ENCODE measurements around the gene TUBB3.
"Not testable (repeated sequence)": the region's sequence is repeated elsewhere in the genome, so short reads cannot be mapped to it uniquely, and the experiment has no call there.

Gene TUBB3

DNA sequence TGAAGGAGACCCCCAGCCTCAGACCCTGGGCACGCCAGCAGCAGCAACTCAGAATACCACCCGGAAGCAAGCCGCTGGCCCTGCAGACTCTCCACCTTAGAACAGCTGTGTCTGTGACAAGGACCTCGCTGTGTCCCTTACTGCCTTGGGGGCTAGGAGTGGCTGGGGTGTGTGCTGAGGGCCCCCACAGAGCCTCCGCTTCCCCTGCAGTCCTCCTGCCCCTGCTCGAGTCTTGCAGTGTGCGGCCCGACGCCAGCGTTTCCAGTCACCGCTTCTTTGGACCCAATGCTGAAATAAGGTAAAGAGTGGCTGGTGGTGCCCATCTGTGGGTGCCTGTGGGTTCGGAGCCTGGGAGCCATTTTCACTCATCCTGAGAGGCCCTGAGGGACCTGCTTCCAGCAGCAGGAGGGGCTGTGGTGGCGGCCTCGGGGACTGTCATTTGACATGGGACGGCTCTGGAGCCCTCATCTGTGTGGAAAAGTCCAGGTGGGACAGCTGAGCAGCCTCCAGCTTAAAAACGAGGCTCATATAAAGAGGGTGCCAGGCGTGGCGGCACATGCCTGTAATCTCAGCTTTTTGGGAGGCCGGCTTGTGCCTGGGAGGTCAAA, 19.1 kb upstream of the TUBB3 start:
- no peak for DNase-seq

DNA sequence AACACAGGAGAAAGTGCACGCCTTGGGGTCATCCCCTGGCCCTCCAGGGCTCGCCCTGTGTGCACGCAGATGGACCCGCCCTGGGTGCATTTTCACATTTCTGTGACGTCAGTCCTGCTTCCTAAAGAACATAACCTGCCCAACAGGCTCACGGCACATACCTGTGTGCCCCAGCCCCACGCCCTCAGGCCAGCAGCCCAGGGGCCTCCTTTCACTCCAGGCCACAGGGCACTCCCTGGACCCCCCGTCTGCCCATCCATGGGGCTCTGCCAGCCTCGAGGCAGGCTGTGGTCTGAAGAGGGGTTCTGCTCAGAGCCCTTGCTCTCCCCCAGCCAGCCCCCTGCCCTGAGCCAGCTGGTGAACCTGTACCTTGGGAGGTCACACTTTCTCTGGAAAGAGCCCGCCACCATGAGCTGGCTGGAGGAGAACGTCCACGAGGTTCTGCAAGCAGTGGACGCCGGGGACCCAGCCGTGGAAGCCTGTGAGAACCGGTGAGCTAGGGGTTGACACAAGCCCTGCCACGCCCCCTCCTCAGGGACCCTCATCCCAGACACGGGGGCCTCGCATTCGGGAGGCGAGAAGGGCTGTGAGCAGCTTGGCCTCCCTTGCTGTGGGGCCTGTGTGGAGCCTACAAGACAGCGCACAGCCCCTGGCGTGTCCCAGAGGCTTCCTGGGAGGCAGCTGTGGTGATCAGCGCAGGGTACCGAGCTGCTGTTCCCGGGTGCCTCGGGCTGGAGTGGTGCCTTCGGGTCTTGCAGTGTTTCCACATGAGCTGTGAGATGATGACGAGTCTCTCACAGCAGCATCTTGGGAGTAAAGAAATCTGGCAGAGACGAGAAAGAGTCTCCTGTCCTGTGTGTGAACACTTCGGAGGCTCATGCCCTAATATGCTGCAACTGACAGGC, 18.3 kb upstream of the TUBB3 start:
- DNase-seq: no peak

DNA sequence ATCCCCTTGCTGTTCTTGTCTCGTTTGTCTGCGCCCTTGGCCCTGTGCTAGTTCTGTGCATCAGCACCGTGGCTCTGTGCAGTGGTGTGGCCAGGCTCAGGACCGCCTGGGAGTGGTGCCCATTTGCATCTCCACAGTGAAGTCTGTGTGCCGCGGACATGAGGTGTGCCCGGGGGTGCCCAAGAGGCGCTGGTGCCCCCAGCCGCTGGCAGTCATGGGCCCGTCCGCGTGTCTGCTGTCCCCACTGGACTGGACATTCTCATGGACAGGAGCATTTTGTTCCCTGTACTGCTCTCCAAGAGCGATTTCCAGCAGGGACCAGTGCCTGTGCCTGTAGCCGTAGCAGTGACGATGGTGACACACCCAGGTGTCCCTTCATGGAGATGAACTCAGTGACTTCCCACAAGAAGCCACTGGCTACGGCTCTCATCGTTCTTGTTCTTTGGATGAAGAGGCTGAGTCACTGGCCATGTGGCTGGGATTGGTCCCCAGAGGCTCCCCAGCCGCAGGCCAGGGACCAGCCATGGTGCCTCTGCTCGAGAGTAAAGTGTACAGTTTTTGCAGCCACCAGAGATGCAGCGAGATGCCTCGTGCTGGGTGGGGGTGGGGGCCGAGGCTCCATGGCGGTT, 17.5 kb upstream of the TUBB3 start:
- no peak for DNase-seq

DNA sequence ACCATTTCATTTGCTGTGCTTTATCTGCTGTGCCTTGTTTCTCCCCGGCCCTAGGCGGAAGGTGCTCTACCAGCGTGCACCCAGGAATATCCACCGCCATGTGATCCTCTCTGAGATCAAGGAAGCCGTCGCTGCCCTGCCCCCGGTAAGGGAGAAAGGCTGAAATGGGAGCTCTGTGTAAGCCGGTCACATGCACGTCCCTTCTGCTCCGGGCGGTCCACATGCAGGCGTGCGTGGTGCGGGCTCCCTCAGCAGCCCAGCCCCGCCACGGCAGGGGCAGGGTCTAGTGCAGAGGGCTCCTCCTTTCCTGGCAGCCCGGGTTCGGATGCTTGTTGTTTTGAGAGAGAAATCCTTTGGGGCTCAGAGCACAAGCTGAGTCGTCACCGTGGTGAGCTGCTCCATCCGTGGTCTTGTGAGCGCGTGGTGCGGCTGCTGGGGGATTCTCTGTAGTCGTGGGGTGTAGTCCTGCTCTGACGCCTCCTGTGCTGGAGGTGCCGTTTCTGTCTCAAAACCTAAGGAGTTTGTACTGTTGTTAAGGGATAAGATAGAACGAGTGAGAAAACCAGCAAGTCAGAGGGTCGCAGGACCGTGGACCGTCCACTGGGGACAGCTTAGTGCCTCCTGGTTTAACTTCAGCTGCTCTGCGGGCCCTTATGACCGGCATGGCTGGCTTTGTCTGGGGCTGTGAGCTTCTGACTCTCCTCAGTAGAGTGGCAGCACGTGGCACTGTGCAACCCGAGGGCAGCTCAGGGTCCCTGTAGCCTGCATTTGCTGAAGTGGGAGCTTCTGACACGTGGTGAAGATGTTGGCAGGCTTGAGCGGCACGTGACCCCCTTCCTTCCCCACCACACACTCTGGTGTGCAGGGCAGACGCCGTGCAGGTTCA, 16.8 kb upstream of the TUBB3 start:
- no peak for DNase-seq

DNA sequence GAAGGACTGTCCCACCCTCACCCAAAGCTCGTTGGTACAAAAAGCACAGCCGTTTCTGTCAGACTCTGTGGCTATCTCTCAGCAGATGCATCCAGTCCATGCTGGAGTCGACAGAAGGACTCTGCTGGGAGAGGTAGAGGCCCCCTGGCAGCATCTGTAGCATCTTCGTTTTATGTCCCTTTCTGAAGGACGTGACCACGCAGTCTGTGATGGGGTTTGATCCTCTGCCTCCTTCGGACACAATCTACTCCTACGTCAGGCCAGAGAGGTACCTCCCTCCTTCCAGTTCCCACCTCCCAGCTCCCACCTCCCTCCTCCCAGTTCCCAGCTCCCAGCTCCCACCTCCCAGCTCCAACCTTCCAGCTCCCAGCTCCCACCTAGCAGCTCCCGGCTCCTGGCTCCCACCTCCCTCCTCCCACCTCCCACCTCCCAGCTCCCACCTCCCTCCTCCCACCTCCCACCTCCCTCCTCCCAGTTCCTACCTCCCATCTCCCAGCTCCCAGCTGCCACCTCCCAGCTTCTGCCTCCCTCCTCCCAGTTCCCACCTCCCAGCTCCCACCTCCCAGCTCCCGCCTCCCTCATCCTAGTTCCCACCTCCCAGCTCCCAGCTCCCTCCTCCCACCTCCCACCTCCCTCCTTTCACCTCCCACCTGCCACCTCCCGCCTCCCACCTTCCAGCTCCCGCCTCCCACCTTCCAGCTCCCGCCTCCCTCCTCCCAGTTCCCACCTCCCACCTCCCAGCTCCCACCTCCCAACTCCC, 15.9 kb upstream of the TUBB3 start:
- DNase-seq: no peak

DNA sequence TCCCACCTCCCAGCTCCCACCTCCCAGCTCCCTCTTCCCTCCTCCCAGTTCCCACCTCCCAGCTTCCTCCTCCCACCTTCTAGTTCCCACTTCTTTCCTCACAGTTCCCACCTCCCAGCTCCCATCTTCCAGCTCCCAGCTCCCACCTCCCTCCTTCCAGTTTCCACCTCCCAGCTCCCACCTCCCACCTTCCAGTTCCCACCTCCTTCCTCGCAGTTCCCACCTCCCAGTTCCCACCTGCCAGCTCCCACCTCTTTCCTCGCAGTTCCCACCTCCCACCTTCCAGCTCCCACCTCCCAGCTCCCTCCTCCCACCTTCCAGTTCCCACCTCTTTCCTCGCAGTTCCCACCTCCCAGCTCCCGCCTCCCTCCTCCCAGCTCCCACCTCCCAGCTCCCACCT, 14.9 kb upstream of the TUBB3 start:
- no peak for DNase-seq

DNA sequence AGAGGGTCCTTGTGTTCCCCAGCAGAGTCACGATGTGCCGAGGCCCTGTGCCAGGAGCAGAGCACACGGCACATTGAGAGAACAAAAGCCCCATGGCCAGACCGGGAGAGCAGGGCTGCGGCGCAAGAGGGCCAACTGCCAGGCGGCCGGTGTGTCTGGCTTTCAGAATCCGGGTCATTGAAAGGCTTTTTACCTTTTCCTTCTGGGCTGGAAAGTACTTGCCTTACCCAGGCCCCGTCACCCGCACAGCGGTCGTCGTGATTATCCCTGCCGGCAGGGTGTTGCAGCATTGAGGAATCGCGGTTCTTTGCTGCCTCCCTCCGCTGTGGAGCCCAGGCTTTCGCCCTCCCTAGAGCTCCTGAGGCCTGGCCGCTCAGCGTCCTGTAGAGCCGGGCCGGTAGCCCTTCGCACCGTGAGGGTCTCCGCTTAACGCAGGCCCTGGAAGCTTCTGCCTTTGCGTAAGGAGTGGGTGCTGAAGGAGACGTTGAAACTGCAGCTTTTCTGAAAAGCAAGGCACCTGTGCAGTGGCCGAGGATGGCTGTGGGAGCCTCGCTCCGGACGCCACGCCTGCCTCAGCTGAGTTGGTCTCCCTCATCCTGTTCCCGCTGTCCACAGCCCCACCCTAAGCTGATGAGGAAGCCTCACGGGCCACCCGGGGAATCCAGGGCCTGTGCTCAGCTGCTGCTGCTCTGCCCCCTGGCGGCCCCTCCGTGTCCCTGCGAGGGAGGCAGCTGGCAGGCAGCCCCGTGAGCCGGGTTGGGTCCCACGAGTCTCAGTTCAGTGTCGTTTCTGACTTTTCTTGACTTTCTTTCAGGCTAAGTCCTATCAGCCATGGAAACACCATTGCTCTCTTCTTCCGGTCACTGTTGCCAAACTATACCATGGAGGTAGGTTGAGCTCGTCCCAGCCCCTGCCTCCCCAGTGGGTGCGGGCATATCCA, 13.1 kb upstream of the TUBB3 start:
- DNase-seq: no peak

DNA sequence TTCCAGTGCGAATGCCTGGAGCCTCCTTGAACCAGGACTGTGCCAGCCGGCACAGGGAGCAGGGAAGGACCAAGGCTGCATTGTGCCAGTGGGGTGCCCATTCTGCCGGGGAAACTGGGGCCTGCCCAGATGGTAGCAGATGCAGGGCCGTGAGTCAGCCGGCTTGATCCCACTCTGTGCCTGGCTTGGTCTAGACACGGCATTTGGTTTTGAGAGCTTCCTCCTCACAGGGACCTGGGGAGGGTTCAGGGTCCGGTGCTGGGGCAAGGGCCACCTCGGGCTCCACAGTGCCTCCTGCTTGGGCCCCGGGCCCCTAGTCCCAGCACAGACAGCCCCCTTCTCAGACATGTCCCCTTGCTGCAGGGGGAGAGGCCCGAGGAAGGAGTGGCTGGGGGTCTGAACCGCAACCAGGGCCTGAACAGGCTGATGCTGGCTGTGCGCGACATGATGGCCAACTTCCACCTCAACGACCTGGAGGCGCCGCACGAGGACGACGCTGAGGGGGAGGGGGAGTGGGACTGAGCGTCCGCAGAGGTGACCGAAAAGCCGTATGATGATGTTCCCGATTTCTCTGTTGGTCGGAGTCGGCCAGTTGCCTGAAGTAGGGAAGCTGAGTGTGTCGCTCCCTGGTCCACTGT, 12.3 kb upstream of the TUBB3 start:
- no peak for DNase-seq

DNA sequence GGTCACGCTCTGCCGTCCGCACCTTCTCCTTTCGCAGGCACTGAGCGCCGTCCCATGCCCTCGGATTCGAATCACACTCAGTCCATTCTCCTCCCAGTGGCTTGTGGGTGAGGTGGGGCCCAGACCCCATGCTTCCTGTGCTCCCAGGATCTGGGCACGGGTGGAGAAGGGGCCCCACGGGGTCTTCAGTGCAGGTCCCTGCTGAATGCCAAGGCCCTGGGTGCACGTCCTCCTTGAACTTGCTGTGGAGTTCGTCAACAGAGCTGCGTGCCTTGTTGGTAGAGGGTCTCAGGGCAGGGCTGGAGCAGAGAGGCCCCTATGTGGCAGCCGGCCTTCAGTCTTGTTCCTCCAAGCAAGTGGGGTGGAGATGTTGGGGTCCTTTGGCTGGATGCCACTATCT, 11.8 kb upstream of the TUBB3 start:
- DNase-seq: no peak

DNA sequence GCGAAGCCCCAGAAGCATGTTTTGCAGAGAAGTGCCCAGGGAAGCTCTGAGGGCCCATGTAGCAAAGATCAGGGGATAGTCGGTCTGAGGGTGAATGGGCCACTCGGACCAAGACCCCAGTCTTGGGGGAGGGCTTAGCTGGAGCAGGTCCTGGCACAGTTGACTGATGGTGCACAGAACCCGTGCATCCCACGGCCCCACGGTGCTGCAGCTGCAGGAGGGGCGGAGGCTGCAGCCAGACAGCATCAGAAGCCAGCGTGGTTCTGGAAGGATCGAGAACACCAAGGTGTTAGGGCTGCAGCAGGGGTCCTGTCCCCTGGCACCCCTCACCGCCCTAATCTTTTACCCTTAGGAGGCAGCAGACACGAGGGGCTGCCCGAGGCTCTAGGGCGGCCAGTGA, 11.0 kb upstream of the TUBB3 start:
- no peak for DNase-seq

DNA sequence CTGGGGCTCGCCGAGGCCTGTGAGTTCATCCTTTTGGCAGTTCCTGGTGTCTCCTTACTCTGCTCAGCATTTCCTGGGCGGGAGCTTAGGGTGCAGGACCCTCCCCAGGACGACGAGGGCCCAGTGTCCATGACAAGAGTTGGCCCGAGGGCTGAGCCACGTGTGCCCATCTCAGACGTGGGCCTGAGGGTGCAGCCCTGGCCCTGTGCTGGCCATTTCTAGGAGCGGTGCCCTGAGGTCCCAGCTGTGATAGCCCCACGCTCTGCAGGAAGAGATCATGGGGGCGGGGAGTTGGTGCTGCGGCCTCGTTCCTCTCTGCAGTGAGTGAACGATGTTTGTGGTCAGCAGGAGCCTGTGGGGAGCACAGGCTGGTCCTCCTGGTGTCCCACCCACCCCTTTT, 10.5 kb upstream of the TUBB3 start:
- DNase-seq: no peak

DNA sequence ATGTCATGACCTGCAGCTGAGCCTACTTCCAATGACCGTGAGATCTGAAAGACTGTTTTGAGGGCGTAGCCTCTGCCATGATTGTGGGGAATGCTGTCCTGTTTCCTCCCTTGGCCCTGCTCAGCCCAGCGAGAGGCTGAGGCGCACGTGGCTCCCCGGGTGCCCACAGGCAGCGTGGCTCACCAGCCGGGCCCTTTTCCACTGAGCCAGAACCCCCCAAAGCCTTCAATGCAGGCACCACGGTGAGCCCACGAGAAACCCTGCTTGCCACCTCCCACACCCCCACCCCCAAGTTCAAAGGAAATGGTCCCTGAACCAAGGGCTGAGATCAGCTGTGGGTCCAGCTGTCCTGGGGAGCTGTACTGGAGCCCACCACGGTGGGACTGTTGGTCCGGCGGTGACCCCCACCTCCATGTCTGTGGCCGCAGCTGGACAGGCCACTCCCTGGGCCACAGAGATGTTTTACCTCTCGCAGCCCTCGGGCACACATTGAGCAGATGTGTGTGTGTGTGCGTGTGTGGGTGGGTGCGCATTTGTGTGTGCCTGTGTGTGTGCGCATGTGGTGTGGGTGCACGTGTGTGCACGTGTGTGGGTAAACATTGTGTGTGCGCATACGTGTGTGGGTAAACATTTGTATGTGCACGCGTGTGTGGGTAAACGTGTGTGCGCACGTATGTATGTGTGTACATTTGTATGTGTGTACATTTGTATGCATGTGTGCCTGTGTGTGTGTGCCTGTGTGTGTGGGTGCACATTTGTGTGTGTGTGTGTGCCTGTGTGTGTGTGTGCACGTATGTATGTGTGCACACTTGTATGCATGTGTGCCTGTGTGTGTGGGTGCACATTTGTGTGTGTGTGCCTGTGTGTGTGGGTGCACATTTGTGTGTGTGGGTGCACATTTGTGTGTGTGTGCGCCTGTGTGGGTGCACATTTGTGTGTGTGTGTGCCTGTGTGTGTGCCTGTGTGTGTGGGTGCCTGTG, 9.4 kb upstream of the TUBB3 start:
- DNase-seq: no peak

DNA sequence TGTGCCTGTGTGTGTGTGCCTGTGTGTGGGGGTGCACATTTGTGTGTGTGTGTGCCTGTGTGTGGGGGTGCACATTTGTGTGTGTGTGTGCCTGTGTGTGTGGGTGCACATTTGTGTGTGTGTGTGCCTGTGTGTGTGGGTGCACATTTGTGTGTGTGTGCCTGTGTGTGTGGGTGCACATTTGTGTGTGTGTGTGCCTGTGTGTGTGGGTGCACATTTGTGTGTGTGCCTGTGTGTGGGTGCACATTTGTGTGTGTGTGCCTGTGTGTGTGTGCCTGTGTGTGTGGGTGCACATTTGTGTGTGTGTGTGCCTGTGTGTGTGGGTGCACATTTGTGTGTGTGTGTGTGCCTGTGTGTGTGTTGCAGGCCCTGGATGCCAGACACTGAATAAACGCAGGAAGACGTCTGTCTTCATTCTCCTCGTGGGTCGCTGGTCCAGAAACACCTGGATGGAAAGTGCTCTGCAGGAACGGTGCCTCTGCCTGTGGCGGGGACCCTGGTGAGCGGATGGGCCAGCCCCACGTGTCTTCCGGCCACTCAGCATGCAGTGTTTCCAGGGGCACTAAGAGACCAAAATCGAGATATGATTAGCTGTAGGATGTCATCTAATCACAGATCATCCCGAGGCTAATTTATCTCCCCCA, 8.4 kb upstream of the TUBB3 start:
- not testable (repeated sequence) for DNase-seq

DNA sequence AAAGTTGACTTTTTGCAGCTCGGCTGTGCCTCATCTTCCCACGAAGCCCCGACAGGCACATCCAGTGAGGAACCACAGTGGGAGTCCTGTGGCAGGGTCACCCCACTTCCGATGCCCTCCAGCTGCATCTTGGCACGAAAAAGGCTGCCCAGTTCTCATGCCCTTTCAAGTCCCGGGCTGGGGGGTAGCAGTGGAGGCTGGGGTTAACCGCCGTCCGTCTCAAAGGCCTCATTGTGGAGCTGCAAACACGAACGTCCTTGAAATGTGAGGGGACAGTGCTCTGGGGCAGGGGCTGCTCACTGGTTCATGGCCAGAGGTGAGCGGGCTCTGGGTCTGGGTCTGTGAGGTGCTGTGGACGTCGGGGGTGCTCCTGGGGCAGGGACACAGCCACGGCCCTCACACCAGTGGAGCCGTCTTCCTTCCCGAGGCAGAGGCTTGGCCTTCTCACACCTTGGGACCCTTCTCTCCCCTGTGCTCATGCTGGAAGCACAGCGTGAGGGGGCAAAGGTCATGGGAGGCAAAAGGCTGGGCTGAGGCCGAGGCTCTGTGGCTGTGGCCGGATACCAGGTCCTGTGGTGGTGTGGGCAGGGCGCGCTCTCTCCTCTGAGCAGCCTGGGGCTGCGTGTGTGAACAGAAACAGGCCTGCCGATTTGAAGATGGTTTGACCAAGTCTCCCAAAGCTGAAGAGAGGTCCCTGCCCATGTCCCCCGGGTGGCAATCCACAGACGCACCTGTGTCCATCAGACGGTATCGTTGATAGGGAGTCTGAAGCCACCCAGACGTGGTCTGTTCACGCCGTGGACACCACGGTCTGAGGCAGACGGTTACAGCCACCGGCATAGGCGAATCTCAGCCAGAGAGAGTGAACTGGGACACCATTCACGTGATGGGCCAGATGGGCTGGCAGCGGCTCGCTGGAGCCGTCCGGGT, 7.6 kb upstream of the TUBB3 start:
- no peak for DNase-seq

DNA sequence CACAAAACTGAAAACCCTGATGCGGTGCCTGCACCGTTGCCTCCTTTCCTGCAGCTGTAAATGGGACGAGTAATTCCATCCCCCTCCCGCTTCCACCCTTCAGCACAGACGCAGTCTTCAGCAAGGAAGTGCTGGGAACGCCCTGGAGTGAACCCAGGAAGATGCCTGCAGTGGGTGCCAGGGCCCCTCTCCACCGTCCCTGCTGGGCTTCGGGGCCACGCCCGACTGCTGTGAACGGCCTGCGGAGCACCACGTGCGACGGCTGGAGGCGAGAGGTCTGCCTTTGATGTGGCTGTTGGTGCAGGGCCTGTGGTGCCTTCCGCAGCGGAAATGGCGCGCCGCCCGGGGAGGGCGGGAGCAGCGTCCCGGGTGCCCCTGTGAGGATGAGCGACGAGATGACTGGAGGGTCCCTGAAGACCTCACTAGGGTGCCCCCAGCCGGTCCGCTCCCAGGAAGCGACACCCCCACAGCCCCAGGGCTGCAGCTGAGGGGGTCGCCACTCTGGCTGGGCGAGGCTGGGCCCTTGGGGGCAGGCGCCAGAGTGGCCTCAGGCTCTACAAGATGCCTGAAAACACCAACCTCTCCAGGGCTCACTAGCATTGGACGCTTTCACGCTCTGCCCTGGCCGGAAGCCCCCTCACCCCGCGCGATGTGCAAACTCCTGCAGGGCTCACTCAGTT, 5.2 kb upstream of the TUBB3 start:
- DNase-seq: peak; percentile 44

DNA sequence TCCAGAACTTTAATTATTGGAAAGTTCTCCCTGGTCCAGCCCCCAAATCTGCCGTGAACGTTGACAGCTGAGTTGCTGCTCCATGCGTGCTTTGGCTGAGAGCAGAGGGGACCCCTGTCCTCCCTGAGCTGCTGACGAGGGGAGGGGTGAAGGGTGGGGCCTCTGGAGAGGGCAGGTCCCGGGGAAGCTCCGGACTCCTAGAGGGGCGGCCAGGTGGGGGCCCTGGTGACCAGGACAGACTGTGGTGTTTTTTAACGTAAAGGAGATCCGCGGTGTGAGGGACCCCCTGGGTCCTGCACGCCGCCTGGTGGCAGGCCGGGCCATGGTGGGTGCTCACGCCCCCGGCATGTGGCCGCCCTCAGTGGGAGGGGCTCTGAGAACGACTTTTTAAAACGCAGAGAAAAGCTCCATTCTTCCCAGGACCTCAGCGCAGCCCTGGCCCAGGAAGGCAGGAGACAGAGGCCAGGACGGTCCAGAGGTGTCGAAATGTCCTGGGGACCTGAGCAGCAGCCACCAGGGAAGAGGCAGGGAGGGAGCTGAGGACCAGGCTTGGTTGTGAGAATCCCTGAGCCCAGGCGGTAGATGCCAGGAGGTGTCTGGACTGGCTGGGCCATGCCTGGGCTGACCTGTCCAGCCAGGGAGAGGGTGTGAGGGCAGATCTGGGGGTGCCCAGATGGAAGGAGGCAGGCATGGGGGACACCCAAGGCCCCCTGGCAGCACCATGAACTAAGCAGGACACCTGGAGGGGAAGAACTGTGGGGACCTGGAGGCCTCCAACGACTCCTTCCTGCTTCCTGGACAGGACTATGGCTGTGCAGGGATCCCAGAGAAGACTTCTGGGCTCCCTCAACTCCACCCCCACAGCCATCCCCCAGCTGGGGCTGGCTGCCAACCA, 4.4 kb upstream of the TUBB3 start, which contains the start of gene MC1R:
MC1R (plus strand) TSS at position 410 of the 895 bp plus-strand sequence; CDS start at position 807, 397 bp downstream.
- no peak for DNase-seq
